Gastroesophageal sphincter (tissue), 4 donors: ENCODE measurements around the gene SMARCC2. TPM values are rescaled to one million over a fixed set of nuclear protein-coding genes. Genes with fewer than 3 reads are reported as not detected.
A peak's percentile ranks its signal among the peaks of the same experiment; 100 is the strongest.
"Not testable (repeated sequence)": the region's sequence is repeated elsewhere in the genome, so short reads cannot be mapped to it uniquely, and the experiment has no call there.

ENCODE experiments used
- ATAC-seq: fragments of 150-250 bp; one replicate; pipeline ENCODE4 v1.9.1; 2016; ENCODE audit warnings: mild to moderate bottlenecking, moderate library complexity
- H3K27ac ChIP-seq, 4 donors: fragments of 200-600 bp; sonication (generic) in 3 of 4; 1 replicate in 3 of 4; 2 replicates in 1 of 4; pipeline ENCODE4 v1.5.1; 2016 to 2019
- H3K27me3 ChIP-seq: fragments of 200-600 bp; sonication (generic); one replicate; pipeline ENCODE4 v1.5.1; 2019
- H3K36me3 ChIP-seq, 2 donors: fragments of 200-600 bp; sonication (generic); one replicate each; pipeline ENCODE4 v1.5.1; 2019; ENCODE audit warnings: control low read depth in 1 of 2
- H3K4me1 ChIP-seq, 3 donors: fragments of 200-600 bp; sonication (generic); 1 replicate in 2 of 3; 2 replicates in 1 of 3; pipeline ENCODE4 v1.5.1; 2016 to 2019; ENCODE audit warnings: control low read depth in 2 of 3
- H3K4me3 ChIP-seq, 2 donors: fragments of 200-600 bp; sonication (generic); one replicate each; pipeline ENCODE4 v1.5.1; 2019; ENCODE audit warnings: mild to moderate bottlenecking in 1 of 2, moderate library complexity in 1 of 2
- H3K9me3 ChIP-seq, 3 donors: fragments of 200-600 bp; sonication (generic); one replicate each; pipeline ENCODE4 v1.5.1; 2017 to 2019; ENCODE audit warnings: control low read depth in 2 of 3
- CTCF ChIP-seq, 4 experiments: fragments of 200-600 bp in 2 of 4; fragments of 450-650 bp in 2 of 4; sonication (generic) in 1 of 4; IDR thresholded peaks; one replicate each; pipeline ENCODE4 v1.5.1; 2017 to 2019; ENCODE audit warnings: antibody characterized with exemption in 4 of 4, mild to moderate bottlenecking in 2 of 4, moderate library complexity in 2 of 4
- EP300 ChIP-seq: sonication (generic); formaldehyde crosslinking; IDR thresholded peaks from one replicate; pipeline ENCODE4 v1.6.1; 2017; ENCODE audit warnings: antibody characterized with exemption, mild to moderate bottlenecking
- POLR2A ChIP-seq, 2 donors: fragments of 450-650 bp; IDR thresholded peaks; one replicate each; pipeline ENCODE4 v1.6.1; 2017; ENCODE audit warnings: antibody characterized with exemption in 2 of 2, mild to moderate bottlenecking in 2 of 2, moderate library complexity in 1 of 2
- POLR2AphosphoS5 ChIP-seq: sonication (generic); formaldehyde crosslinking; IDR thresholded peaks from one replicate; pipeline ENCODE4 v1.6.1; 2017; ENCODE audit warnings: antibody characterized with exemption
- WGBS, 2 donors: methylation state at CpG; one replicate each; pipeline ENCODE4 v1.1.5; 2018; ENCODE audit warnings: low coverage in 1 of 2; 5-methylcytosine and 5-hydroxymethylcytosine counted together
- total RNA-seq, 4 donors: library from RNA; depleted of rRNA; stranded (reverse); fragments of >200 nt; gene quantifications; one replicate each; pipeline ENCODE4 v1.1.0, GENCODE V29; 2016

Gene SMARCC2
- total RNA-seq, 4 donors from 2014 or later = 76.5 to 109 (median 85.1) TPM

GRCh38 chr12:56119361-56119796, 69.9 kb downstream of the SMARCC2 start:
- Histone ChIP-seq H3K36me3 (peaks cover 3 to 28% of the 10 kb centered on the region in 2 donors), H3K9me3 (no peaks in the 10 kb centered on the region), H3K4me1 (peaks cover 11 to 71% (median 22%) of the 10 kb centered on the region in 3 donors), H3K4me3 (peak overlapping the region; percentile 64 to 81), H3K27me3 (no peaks in the 10 kb centered on the region), H3K27ac (peak overlapping the region; percentile 92 to 99 (median 96))
- peak; percentile 63 for ATAC-seq
- WGBS, 2 donors = 0% methylated on average over 2 of the region's 2 CpGs; no CpG with 5 or more reads in 1 of the 2 donors
- peak; percentile 67 for TF ChIP-seq POLR2AphosphoS5
- no peak for TF ChIP-seq POLR2A (IDR thresholded peaks at IDR 0.05)
- peak; percentile 72 to 92 (median 90) for TF ChIP-seq CTCF (IDR thresholded peaks at IDR 0.05)
- no peak for TF ChIP-seq EP300

GRCh38 chr12:56118688-56119357, 70.5 kb downstream of the SMARCC2 start:
- H3K36me3 ChIP-seq = peaks cover 3 to 30% of the 10 kb centered on the region in 2 donors
- H3K4me1 ChIP-seq = peaks cover 11 to 66% (median 22%) of the 10 kb centered on the region in 3 donors
- no peak for TF ChIP-seq POLR2AphosphoS5
- TF ChIP-seq POLR2A (IDR thresholded peaks at IDR 0.05) = no peak
- TF ChIP-seq CTCF (IDR thresholded peaks at IDR 0.05) = no peak
- no peak for TF ChIP-seq EP300
- peak overlapping the region; percentile 89 to 99 (median 96) for H3K27ac ChIP-seq
- H3K4me3 ChIP-seq = peak overlapping the region; percentile 64 to 81
- no peak for ATAC-seq
- H3K27me3 ChIP-seq = no peaks in the 10 kb centered on the region
- no peaks in the 10 kb centered on the region for H3K9me3 ChIP-seq
- 4 to 9% methylated on average over 4 to 12 of the region's 13 CpGs for WGBS, 2 donors

- peak; percentile 89 to 91 for TF ChIP-seq POLR2A (IDR thresholded peaks at IDR 0.05)
- TF ChIP-seq EP300 = no peak
- TF ChIP-seq CTCF (IDR thresholded peaks at IDR 0.05) = peak in 3 of 4 experiments; percentile 63 to 74 (median 68)
- TF ChIP-seq POLR2AphosphoS5 = peak; percentile 92
- H3K4me3 ChIP-seq = peak within 1 kb of the TSS; percentile 81 to 100
- ATAC-seq = peak; percentile 91
- H3K9me3 ChIP-seq = no peaks in the 10 kb centered on the region
- no peaks in the 10 kb centered on the region for H3K27me3 ChIP-seq
- WGBS, 2 donors = 2 to 33% methylated on average over 1 to 13 of the region's 61 CpGs
- H3K4me1 ChIP-seq = peaks cover 11 to 58% (median 22%) of the 10 kb centered on the region in 3 donors
- peaks cover 3 to 32% of the 10 kb centered on the region in 2 donors for H3K36me3 ChIP-seq
- peak within 1 kb of the TSS; percentile 89 to 99 (median 96) for H3K27ac ChIP-seq
These were observed 71.2 kb downstream of the SMARCC2 start, which contains the start of gene ZC3H10 for GRCh38 chr12:56117778-56118687. TSS of gene ZC3H10 (plus strand) at chr12:56118266. CDS start at chr12:56120563, 2,297 bp downstream.

- Histone ChIP-seq H3K27ac (peak overlapping the region; percentile 89 to 99 (median 96)), H3K4me3 (peak overlapping the region; percentile 81 to 100), H3K36me3 (peaks cover 3 to 40% of the 10 kb centered on the region in 2 donors), H3K4me1 (peaks cover 11 to 50% (median 19%) of the 10 kb centered on the region in 3 donors)
- ATAC-seq, H3K27me3 ChIP-seq, H3K9me3 ChIP-seq: not testable (repeated sequence)
- WGBS, 2 donors = 2 to 6% methylated on average over 6 to 16 of the region's 16 CpGs
These were observed 72.1 kb downstream of the SMARCC2 start for GRCh38 chr12:56117082-56117706.
